ENCODE measurements around the gene PRPF8.

DNA sequence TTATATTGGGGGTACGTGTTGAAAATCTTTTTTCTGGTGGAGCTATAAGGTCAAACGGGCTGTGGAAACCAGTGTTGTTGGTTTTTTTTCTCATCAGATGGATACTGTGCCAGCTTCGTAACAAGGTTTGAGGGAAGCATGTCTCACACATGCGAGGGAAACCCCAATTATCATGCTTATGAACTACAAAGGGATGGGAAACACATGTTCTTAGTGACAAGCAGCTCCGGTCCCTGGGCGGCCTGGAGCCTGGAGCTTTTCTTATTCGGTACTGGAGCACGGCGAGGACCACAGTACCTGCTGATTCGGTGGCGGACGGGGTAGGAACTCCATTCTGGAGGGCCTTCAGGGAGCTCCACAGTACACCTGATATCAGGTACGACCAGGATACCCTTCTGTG lies 68.6 kb downstream of the PRPF8 start:
- TF ChIP-seq, protein P1, sequence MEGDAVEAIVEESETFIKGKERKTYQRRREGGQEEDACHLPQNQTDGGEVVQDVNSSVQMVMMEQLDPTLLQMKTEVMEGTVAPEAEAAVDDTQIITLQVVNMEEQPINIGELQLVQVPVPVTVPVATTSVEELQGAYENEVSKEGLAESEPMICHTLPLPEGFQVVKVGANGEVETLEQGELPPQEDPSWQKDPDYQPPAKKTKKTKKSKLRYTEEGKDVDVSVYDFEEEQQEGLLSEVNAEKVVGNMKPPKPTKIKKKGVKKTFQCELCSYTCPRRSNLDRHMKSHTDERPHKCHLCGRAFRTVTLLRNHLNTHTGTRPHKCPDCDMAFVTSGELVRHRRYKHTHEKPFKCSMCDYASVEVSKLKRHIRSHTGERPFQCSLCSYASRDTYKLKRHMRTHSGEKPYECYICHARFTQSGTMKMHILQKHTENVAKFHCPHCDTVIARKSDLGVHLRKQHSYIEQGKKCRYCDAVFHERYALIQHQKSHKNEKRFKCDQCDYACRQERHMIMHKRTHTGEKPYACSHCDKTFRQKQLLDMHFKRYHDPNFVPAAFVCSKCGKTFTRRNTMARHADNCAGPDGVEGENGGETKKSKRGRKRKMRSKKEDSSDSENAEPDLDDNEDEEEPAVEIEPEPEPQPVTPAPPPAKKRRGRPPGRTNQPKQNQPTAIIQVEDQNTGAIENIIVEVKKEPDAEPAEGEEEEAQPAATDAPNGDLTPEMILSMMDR (IDR thresholded peaks at IDR 0.05; ENCODE audit: insufficient read depth, low read length): no peak
- TF ChIP-seq POLR2AphosphoS5 (IDR thresholded peaks at IDR 0.05; ENCODE audit: low read depth): no peak
- TF ChIP-seq SPI1 (IDR thresholded peaks at IDR 0.05; ENCODE audit: borderline replicate concordance, low read depth): no peak
- TF ChIP-seq, protein P2, sequence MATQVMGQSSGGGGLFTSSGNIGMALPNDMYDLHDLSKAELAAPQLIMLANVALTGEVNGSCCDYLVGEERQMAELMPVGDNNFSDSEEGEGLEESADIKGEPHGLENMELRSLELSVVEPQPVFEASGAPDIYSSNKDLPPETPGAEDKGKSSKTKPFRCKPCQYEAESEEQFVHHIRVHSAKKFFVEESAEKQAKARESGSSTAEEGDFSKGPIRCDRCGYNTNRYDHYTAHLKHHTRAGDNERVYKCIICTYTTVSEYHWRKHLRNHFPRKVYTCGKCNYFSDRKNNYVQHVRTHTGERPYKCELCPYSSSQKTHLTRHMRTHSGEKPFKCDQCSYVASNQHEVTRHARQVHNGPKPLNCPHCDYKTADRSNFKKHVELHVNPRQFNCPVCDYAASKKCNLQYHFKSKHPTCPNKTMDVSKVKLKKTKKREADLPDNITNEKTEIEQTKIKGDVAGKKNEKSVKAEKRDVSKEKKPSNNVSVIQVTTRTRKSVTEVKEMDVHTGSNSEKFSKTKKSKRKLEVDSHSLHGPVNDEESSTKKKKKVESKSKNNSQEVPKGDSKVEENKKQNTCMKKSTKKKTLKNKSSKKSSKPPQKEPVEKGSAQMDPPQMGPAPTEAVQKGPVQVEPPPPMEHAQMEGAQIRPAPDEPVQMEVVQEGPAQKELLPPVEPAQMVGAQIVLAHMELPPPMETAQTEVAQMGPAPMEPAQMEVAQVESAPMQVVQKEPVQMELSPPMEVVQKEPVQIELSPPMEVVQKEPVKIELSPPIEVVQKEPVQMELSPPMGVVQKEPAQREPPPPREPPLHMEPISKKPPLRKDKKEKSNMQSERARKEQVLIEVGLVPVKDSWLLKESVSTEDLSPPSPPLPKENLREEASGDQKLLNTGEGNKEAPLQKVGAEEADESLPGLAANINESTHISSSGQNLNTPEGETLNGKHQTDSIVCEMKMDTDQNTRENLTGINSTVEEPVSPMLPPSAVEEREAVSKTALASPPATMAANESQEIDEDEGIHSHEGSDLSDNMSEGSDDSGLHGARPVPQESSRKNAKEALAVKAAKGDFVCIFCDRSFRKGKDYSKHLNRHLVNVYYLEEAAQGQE (IDR thresholded peaks at IDR 0.05; ENCODE audit: insufficient replicate concordance, low read depth): no peak
